COLO668 (cell line): ENCODE measurements around the gene GEMIN5.
"Not testable (repeated sequence)": the region's sequence is repeated elsewhere in the genome, so short reads cannot be mapped to it uniquely, and the experiment has no call there.

Experiments
- DNase-seq: peaks from one replicate; lab custom pipeline; 2025; ENCODE audit not compliant: unreplicated experiment; lab: John Stamatoyannopoulos, UW

Gene GEMIN5

GRCh38 chr5:154945695-154946301 lies 7.8 kb upstream of the GEMIN5 start:
- no peak for DNase-seq

- no peak for DNase-seq
Measured at GRCh38 chr5:154944716-154945115, 6.7 kb upstream of the GEMIN5 start.

- DNase-seq: no peak
Measured at GRCh38 chr5:154943527-154943926, 5.5 kb upstream of the GEMIN5 start.

GRCh38 chr5:154940772-154941620 lies 3.0 kb upstream of the GEMIN5 start, which contains the start of gene MRPL22:
Gene MRPL22 (plus strand): TSS chr5:154941073. CDS start chr5:154941111, 38 bp downstream.
- peak; percentile 87 for DNase-seq

GRCh38 chr5:154940375-154940771 lies 2.4 kb upstream of the GEMIN5 start:
- DNase-seq: no peak

- DNase-seq: not testable (repeated sequence)
Measured at GRCh38 chr5:154939387-154939786, 1.4 kb upstream of the GEMIN5 start.

GRCh38 chr5:154937186-154937717 lies 759 bp downstream of the GEMIN5 start:
- DNase-seq: no peak

- DNase-seq: no peak
Measured at GRCh38 chr5:154934881-154935280, 3.1 kb downstream of the GEMIN5 start.

GRCh38 chr5:154933537-154933936 lies 4.5 kb downstream of the GEMIN5 start:
- no peak for DNase-seq

GRCh38 chr5:154923441-154924430 lies 14.3 kb downstream of the GEMIN5 start:
- DNase-seq: no peak

- DNase-seq: no peak
Measured at GRCh38 chr5:154917757-154918156, 20.3 kb downstream of the GEMIN5 start.

- DNase-seq: no peak
Measured at GRCh38 chr5:154916874-154917273, 21.1 kb downstream of the GEMIN5 start.

- DNase-seq: not testable (repeated sequence)
Measured at GRCh38 chr5:154905601-154906000, 32.4 kb downstream of the GEMIN5 start.

- no peak for DNase-seq
Measured at GRCh38 chr5:154901913-154902312, 36.1 kb downstream of the GEMIN5 start.

GRCh38 chr5:154901276-154901675 lies 36.7 kb downstream of the GEMIN5 start:
- DNase-seq: no peak

GRCh38 chr5:154900066-154900465 lies 37.9 kb downstream of the GEMIN5 start:
- no peak for DNase-seq

GRCh38 chr5:154899151-154899816 lies 38.7 kb downstream of the GEMIN5 start:
- no peak for DNase-seq

- DNase-seq: no peak
Measured at GRCh38 chr5:154898210-154898609, 39.8 kb downstream of the GEMIN5 start.

GRCh38 chr5:154896562-154897165 lies 41.3 kb downstream of the GEMIN5 start:
- DNase-seq: no peak
